Measurements from ENCODE around the gene HS3ST5. TPM values are rescaled to one million over a fixed set of nuclear protein-coding genes. Genes with fewer than 3 reads are reported as not detected.

The HS3ST5 gene
- total and polyA plus RNA-seq, 2 donors (not counting 3 experiments of a cell fraction or from before 2014, with no cell fraction given): not detected

DNA sequence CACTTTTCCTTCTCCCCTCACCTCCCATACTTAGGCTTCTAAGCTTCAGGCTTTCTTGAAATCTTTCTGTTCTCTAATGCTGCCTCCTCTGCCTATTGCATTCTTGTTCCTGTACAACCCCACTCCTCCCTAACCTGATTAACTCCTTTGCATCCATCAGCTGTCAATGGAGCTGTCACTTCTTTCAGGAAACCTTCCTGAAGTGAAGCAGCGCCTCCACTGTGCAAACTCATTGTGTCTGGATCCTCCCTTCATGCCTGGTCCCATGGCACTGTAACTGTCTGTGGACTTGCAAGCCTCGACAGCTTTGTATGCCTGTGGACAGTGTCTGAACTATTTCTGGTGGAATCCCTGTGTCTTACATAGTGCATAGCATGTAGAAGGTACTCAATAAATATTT lies 185.0 kb downstream of the HS3ST5 start:
- no peak overlapping the region for H3K27ac ChIP-seq (ENCODE audit: insufficient read depth, low read depth, low read length)
- no peaks in the 10 kb centered on the region for H3K4me1 ChIP-seq (ENCODE audit: control insufficient read depth, extremely low read depth, insufficient read depth, low read length)
- DNase-seq (ENCODE audit: low read depth, low spot score): no peak
- peaks cover 0 to 2% of the 10 kb centered on the region in 2 experiments for H3K27me3 ChIP-seq (ENCODE audit: control insufficient read depth in 2 of 2, insufficient read depth in 2 of 2, low read length in 2 of 2)
- no peak overlapping the region for H3K9ac ChIP-seq (replicated peaks; ENCODE audit: extremely low read depth, insufficient read depth, low read length)
- dilution Hi-C loops (cut with MboI; ENCODE audit: extremely low pct_ligation_motif_present, low sequenced_read_pairs): no loop called here
- FAIRE-seq: no peak
- ChIA-PET CTCF (interaction anchor here (1.4 kb wide), 1 partner anchor 13 kb away, joined by 4 read pairs; no protein-coding TSS in a partner anchor), POLR2A (no interaction called here)
- H3K9me1 ChIP-seq (replicated peaks; ENCODE audit: control insufficient read depth, extremely low read depth, insufficient read depth, low read length): no peaks in the 10 kb centered on the region
- H3K4me3 ChIP-seq (replicated peaks in 1 of 3; ENCODE audit: insufficient read depth in 1 of 3, low read depth in 1 of 3, low read length in 3 of 3): no peak overlapping the region
- H4K20me1 ChIP-seq (replicated peaks; ENCODE audit: control insufficient read depth, extremely low read depth, insufficient read depth, low read length): no peaks in the 10 kb centered on the region
- TF ChIP-seq CTCF (IDR thresholded peaks at IDR 0.05; ENCODE audit: extremely low read depth in 1 of 2, insufficient read depth in 1 of 2, low read depth in 1 of 2, low read length in 2 of 2): no peak
- no peak for TF ChIP-seq EZH2 (IDR thresholded peaks at IDR 0.05; ENCODE audit: borderline replicate concordance, low read depth, low read length, severe bottlenecking)
- TF ChIP-seq FOS (IDR thresholded peaks at IDR 0.05; ENCODE audit: borderline replicate concordance, insufficient read depth, low read length): no peak
- no peak for TF ChIP-seq POLR2AphosphoS5 (IDR thresholded peaks at IDR 0.05; ENCODE audit: insufficient read depth, low read depth, low read length)
- no peak for TF ChIP-seq GATA2 (IDR thresholded peaks at IDR 0.05; ENCODE audit: insufficient read depth, insufficient read length, low read depth, low read length)
- no peak for TF ChIP-seq JUN (IDR thresholded peaks at IDR 0.05; ENCODE audit: borderline replicate concordance, insufficient read depth, insufficient read length, low read depth)
- TF ChIP-seq POLR2A (IDR thresholded peaks at IDR 0.05; ENCODE audit: low read depth, low read length): no peak
- TF ChIP-seq MYC (IDR thresholded peaks at IDR 0.05; ENCODE audit: low read depth, low read length): no peak
- no peaks in the 10 kb centered on the region for H3K9me3 ChIP-seq (replicated peaks; ENCODE audit: control insufficient read depth, insufficient read depth, low read length)
- no peak overlapping the region for H2AFZ ChIP-seq (ENCODE audit: low read depth, low read length)
- no peak overlapping the region for H3K4me2 ChIP-seq (ENCODE audit: insufficient read depth, low read length)
- H3K36me3 ChIP-seq (ENCODE audit: control insufficient read depth in 2 of 2, extremely low read depth in 1 of 2, insufficient read depth in 2 of 2, low read length in 2 of 2): no peaks in the 10 kb centered on the region
- BruUV-seq (replicated peaks): no TSS peak
- intact Hi-C loops (cut with micrococcal nuclease): no loop called here
- no peaks in the 10 kb centered on the region for H3K79me2 ChIP-seq (ENCODE audit: control insufficient read depth, insufficient read depth, low read length)
